MG63 (cell line): ENCODE data around the gene NATD1. TPM values are rescaled to one million over a fixed set of nuclear protein-coding genes. Genes with fewer than 3 reads are reported as not detected.
"Not testable (repeated sequence)": the region's sequence is repeated elsewhere in the genome, so short reads cannot be mapped to it uniquely, and the experiment has no call there.

Source experiments
- DNase-seq: peaks from one replicate; pipeline ENCODE4 v3.0.0-alpha.2; 2020
- H3K27me3 ChIP-seq: fragments of 250-450 bp; sonication (Bioruptor Pico); 2 replicates; pipeline ENCODE4 v1.5.1; 2020; ENCODE audit warnings: mild to moderate bottlenecking, moderate library complexity
- H3K36me3 ChIP-seq: fragments of 250-450 bp; sonication (Bioruptor Pico); 2 replicates; pipeline ENCODE4 v1.5.1; 2020; ENCODE audit warnings: mild to moderate bottlenecking, moderate library complexity
- H3K4me3 ChIP-seq: fragments of 250-450 bp; sonication (Bioruptor Pico); 2 replicates; pipeline ENCODE4 v1.5.1; 2020; ENCODE audit warnings: mild to moderate bottlenecking, moderate library complexity
- H3K9me3 ChIP-seq: fragments of 250-450 bp; sonication (Bioruptor Pico); 2 replicates; pipeline ENCODE4 v1.5.1; 2020; ENCODE audit warnings: mild to moderate bottlenecking, moderate library complexity
- total RNA-seq: library from RNA; depleted of rRNA; stranded (reverse); fragments of >200 nt; shearing (Covaris generic); gene quantifications from 2 replicates; pipeline ENCODE4 v1.2.3, GENCODE V29; 2014; ENCODE audit warnings: low replicate concordance; rRNA removed

NATD1 gene
- total RNA-seq, 1 experiment from 2014 or later, result 0.36 TPM

GRCh38 chr17:21198411-21198810, 54.8 kb downstream of the NATD1 start:
- no peak for DNase-seq
- Histone ChIP-seq H3K27me3 (no peaks in the 10 kb centered on the region), H3K9me3 (no peaks in the 10 kb centered on the region), H3K4me3 (no peak overlapping the region), H3K36me3 (no peaks in the 10 kb centered on the region; the same call in 1 of the 2 replicates)

- no peaks in the 10 kb centered on the region; the same call in 1 of the 2 replicates for H3K36me3 ChIP-seq
- no peak for DNase-seq
- no peaks in the 10 kb centered on the region for H3K9me3 ChIP-seq
- no peaks in the 10 kb centered on the region for H3K27me3 ChIP-seq
- no peak overlapping the region for H3K4me3 ChIP-seq
Observed at GRCh38 chr17:21196126-21196525, 57.1 kb downstream of the NATD1 start.

GRCh38 chr17:21194703-21195102, 58.5 kb downstream of the NATD1 start:
- Histone ChIP-seq H3K9me3 (no peaks in the 10 kb centered on the region), H3K36me3 (no peaks in the 10 kb centered on the region; the same call in 1 of the 2 replicates), H3K4me3 (no peak overlapping the region), H3K27me3 (no peaks in the 10 kb centered on the region)
- no peak for DNase-seq

GRCh38 chr17:21194226-21194625, 59.0 kb downstream of the NATD1 start:
- H3K9me3 ChIP-seq, result no peaks in the 10 kb centered on the region
- no peaks in the 10 kb centered on the region for H3K27me3 ChIP-seq
- H3K4me3 ChIP-seq, result no peak overlapping the region
- DNase-seq, result no peak
- no peaks in the 10 kb centered on the region; the same call in 1 of the 2 replicates for H3K36me3 ChIP-seq

- H3K4me3 ChIP-seq, result no peak overlapping the region
- H3K36me3 ChIP-seq, result no peaks in the 10 kb centered on the region
- DNase-seq, result no peak
- H3K9me3 ChIP-seq, result no peaks in the 10 kb centered on the region
- H3K27me3 ChIP-seq, result no peaks in the 10 kb centered on the region
Observed at GRCh38 chr17:21193031-21193430, 60.2 kb downstream of the NATD1 start.

GRCh38 chr17:21192414-21192813, 60.8 kb downstream of the NATD1 start:
- not testable (repeated sequence) for H3K27me3 ChIP-seq, H3K36me3 ChIP-seq, H3K4me3 ChIP-seq, H3K9me3 ChIP-seq, DNase-seq

- Histone ChIP-seq H3K36me3 (no peaks in the 10 kb centered on the region), H3K9me3 (no peaks in the 10 kb centered on the region), H3K4me3 (no peak overlapping the region), H3K27me3 (no peaks in the 10 kb centered on the region)
- no peak for DNase-seq
Observed at GRCh38 chr17:21191698-21192097, 61.5 kb downstream of the NATD1 start.

- DNase-seq, result no peak
- Histone ChIP-seq H3K4me3 (no peak overlapping the region), H3K36me3 (no peaks in the 10 kb centered on the region)
Observed at GRCh38 chr17:21190078-21190477, 63.1 kb downstream of the NATD1 start.

GRCh38 chr17:21189361-21189760, 63.8 kb downstream of the NATD1 start:
- Histone ChIP-seq H3K9me3 (no peaks in the 10 kb centered on the region), H3K4me3 (no peak overlapping the region), H3K27me3 (no peaks in the 10 kb centered on the region), H3K36me3 (no peaks in the 10 kb centered on the region)
- no peak for DNase-seq

More at GRCh38 chr17:21190078-21190477, 63.1 kb downstream of the NATD1 start:
- Histone ChIP-seq H3K27me3 (no peaks in the 10 kb centered on the region), H3K9me3 (no peaks in the 10 kb centered on the region)

Other genes with a start within 250 kb of the NATD1 start
- gene USP22, start 210.4 kb downstream of the NATD1 start, total RNA-seq, result 164 and 188 TPM in 2 replicates
- 16.5 and 19.7 TPM in 2 replicates for gene DHRS7B, start 126.4 kb downstream of the NATD1 start, total RNA-seq
- 13.9 and 18.9 TPM in 2 replicates for gene TMEM11, start 39.2 kb downstream of the NATD1 start, total RNA-seq
- gene MAP2K3, start 31.3 kb upstream of the NATD1 start, total RNA-seq, result 33.2 and 42.1 TPM in 2 replicates
- gene KCNJ12, start 122.9 kb upstream of the NATD1 start, total RNA-seq, result 5.2 and 5.6 TPM in 2 replicates